B cell (primary cell): Measurements from ENCODE around the gene APOD. TPM values are rescaled to one million over a fixed set of nuclear protein-coding genes. Genes with fewer than 3 reads are reported as not detected.

Source experiments
- ATAC-seq: fragments of 200-7000 bp; cut with Tn5 transposase; one replicate; pipeline ENCODE4 v1.10.0; 2021; ENCODE audit warnings: low read depth, mild to moderate bottlenecking, moderate number of reproducible peaks, moderate library complexity
- CTCF ChIA-PET: fragments of 350-600 bp; sonication (Branson Sonifier 250); formaldehyde crosslinking; loops from one replicate; lab custom pipeline; 2021; ENCODE audit warnings: antibody characterized with exemption, inconsistent platforms; lab: Charles Lee
- POLR2A ChIA-PET: fragments of 350-600 bp; sonication (Branson Sonifier 250); formaldehyde crosslinking; loops from one replicate; lab custom pipeline; 2021; ENCODE audit warnings: antibody characterized with exemption; lab: Charles Lee
- DNase-seq: peaks from one replicate; pipeline ENCODE4 v3.0.0; 2013
- H2AFZ ChIP-seq: 2 replicates; pipeline ENCODE4 v1.6.1; 2012; ENCODE audit warnings: mild to moderate bottlenecking, low read depth, low read length; ENCODE audit not compliant: insufficient read depth, poor library complexity, severe bottlenecking
- H3K27ac ChIP-seq, 2 donors: 1 replicate in 1 of 2; 2 replicates in 1 of 2; pipeline ENCODE4 v1.5.1; 2012 to 2013; ENCODE audit warnings: low read length in 2 of 2, mild to moderate bottlenecking in 2 of 2, moderate library complexity in 1 of 2
- H3K27me3 ChIP-seq, 4 experiments: fragments of 200-600 bp in 1 of 4; sonication (generic) in 1 of 4; replicated peaks in 1 of 4; 1 replicate in 2 of 4; 2 replicates in 2 of 4; pipeline versions ENCODE4 v1.6.1 to v1.7.0; 2013 to 2016; ENCODE audit warnings: low read length in 3 of 4, mild to moderate bottlenecking in 2 of 4, mixed read lengths in 1 of 4, moderate library complexity in 1 of 4; ENCODE audit not compliant: insufficient read depth in 4 of 4, control insufficient read depth in 3 of 4; ENCODE audit errors: control extremely low read depth in 1 of 4
- H3K36me3 ChIP-seq, 2 experiments: replicated peaks in 1 of 2; 1 replicate in 1 of 2; 2 replicates in 1 of 2; pipeline versions ENCODE4 v1.6.1 to v1.7.1; 2013; ENCODE audit warnings: low read length in 1 of 2; ENCODE audit not compliant: insufficient read depth in 2 of 2, control insufficient read depth in 1 of 2; ENCODE audit errors: control extremely low read depth in 1 of 2, extremely low read depth in 1 of 2
- H3K4me1 ChIP-seq, 2 donors: fragments of 200-600 bp in 1 of 2; sonication (generic) in 1 of 2; 1 replicate in 1 of 2; 2 replicates in 1 of 2; pipeline versions ENCODE4 v1.5.1 to v1.6.1; 2013 to 2017; ENCODE audit warnings: low read length in 2 of 2; ENCODE audit not compliant: control insufficient read depth in 2 of 2, insufficient read depth in 2 of 2
- H3K4me2 ChIP-seq: replicated peaks from 2 replicates; pipeline ENCODE3; 2012; ENCODE audit warnings: mild to moderate bottlenecking, low read depth, low read length; ENCODE audit not compliant: poor library complexity, severe bottlenecking
- H3K4me3 ChIP-seq, 5 experiments: fragments of 200-600 bp in 1 of 5; sonication (generic) in 1 of 5; 1 replicate in 3 of 5; 2 replicates in 2 of 5; pipeline versions ENCODE4 v1.5.1 to v1.7.0; 2011 to 2016; ENCODE audit warnings: low read length in 4 of 5, mild to moderate bottlenecking in 4 of 5, low read depth in 2 of 5, control low read depth in 1 of 5, moderate library complexity in 1 of 5; ENCODE audit not compliant: insufficient read depth in 1 of 5; ENCODE audit errors: control extremely low read depth in 1 of 5, extremely low read depth in 1 of 5
- H3K79me2 ChIP-seq: fragments of 200-600 bp; sonication (generic); one replicate; pipeline ENCODE4 v1.6.0; 2016; ENCODE audit warnings: low read length; ENCODE audit not compliant: control insufficient read depth, insufficient read depth
- H3K9ac ChIP-seq: fragments of 200-600 bp; sonication (generic); 2 replicates; pipeline ENCODE4 v1.6.1; 2017; ENCODE audit warnings: mild to moderate bottlenecking, low read length, moderate library complexity
- H3K9me3 ChIP-seq, 3 donors: one replicate each; pipeline versions ENCODE4 v1.6.1 to v1.7.1; 2013; ENCODE audit warnings: low read length in 2 of 3; ENCODE audit not compliant: control insufficient read depth in 2 of 3, insufficient read depth in 1 of 3; ENCODE audit errors: control extremely low read depth in 1 of 3
- H4K20me1 ChIP-seq: 2 replicates; pipeline ENCODE4 v1.6.0; 2012; ENCODE audit warnings: mild to moderate bottlenecking, low read length; ENCODE audit not compliant: insufficient read depth, control insufficient read depth, poor library complexity, severe bottlenecking
- H3K27ac Mint-ChIP-seq: one replicate; pipeline ENCODE4 v1.8.0; 2021; ENCODE audit warnings: mixed read lengths
- H3K27me3 Mint-ChIP-seq: one replicate; pipeline ENCODE4 v1.8.0; 2021; ENCODE audit warnings: mixed read lengths
- H3K4me1 Mint-ChIP-seq: one replicate; pipeline ENCODE4 v1.8.0; 2021; ENCODE audit warnings: mixed read lengths
- H3K4me3 Mint-ChIP-seq: one replicate; pipeline ENCODE4 v1.8.0; 2021; ENCODE audit warnings: mixed read lengths
- H3K9me3 Mint-ChIP-seq: one replicate; pipeline ENCODE4 v1.8.0; 2022; ENCODE audit warnings: mixed read lengths; ENCODE audit not compliant: insufficient read depth
- CTCF ChIP-seq: fragments of 200-600 bp; IDR thresholded peaks from one replicate; pipeline ENCODE4 v1.8.0; 2022; ENCODE audit warnings: antibody characterized with exemption, mild to moderate bottlenecking
- EZH2 ChIP-seq: IDR thresholded peaks from 2 replicates; pipeline ENCODE4 v1.6.1; 2012; ENCODE audit warnings: borderline replicate concordance, low read depth, mild to moderate bottlenecking, moderate library complexity, low read length; ENCODE audit not compliant: insufficient read depth, poor library complexity, severe bottlenecking
- WGBS: methylation state at CpG from one replicate; pipeline ENCODE4 v1.1.5; 2013; ENCODE audit warnings: missing lambda C conversion rate; ENCODE audit not compliant: insufficient coverage; 5-methylcytosine and 5-hydroxymethylcytosine counted together
- intact Hi-C: fragments of 100-400 bp; cut with micrococcal nuclease; formaldehyde crosslinking; loops from one replicate; pipeline ENCODE4 v1.10.0; 2022
- polyA plus RNA-seq: library from polyadenylated mRNA; depleted of rRNA; stranded (reverse); fragments of >200 nt; gene quantifications from 2 replicates; pipeline ENCODE4 v1.2.3, GENCODE V29; 2012
- total RNA-seq, 2 donors: library from RNA; stranded (reverse); fragments of 120-200 nt in 1 of 2; gene quantifications; 1 replicate in 1 of 2; 2 replicates in 1 of 2; pipeline versions ENCODE4 v1.2.3 to v1.2.4, GENCODE V29; 2013 to 2022

The APOD gene
- total and polyA plus RNA-seq, 2 donors (not counting 1 experiment from before 2014, with no cell fraction given): 0.59 TPM; not detected in 1

- Histone ChIP-seq H2AFZ (no peak overlapping the region), H4K20me1 (no peaks in the 10 kb centered on the region), H3K27me3 (no peaks in the 10 kb centered on the region), H3K4me3 (no peak overlapping the region), H3K36me3 (no peaks in the 10 kb centered on the region), H3K27ac (no peak overlapping the region), H3K4me2 (no peak overlapping the region), H3K9me3 (no peaks in the 10 kb centered on the region), H3K79me2 (no peaks in the 10 kb centered on the region), H3K9ac (no peak overlapping the region), H3K4me1 (no peaks in the 10 kb centered on the region)
- no peak overlapping the region for H3K27ac Mint-ChIP-seq
- WGBS: 92% methylated on average over 3 of the region's 4 CpGs
- CTCF ChIA-PET: interaction anchor here (0.9 to 1.4 kb wide), 3 partner anchors 10 to 289 kb away, joined by 3 to 6 read pairs (median 3); partner anchors contain the start of gene XXYLT1
- peaks cover 7% of the 10 kb centered on the region for H3K4me1 Mint-ChIP-seq
- TF ChIP-seq CTCF (no peak), EZH2 (no peak)
- no peaks in the 10 kb centered on the region for H3K9me3 Mint-ChIP-seq
- ATAC-seq (no peak), DNase-seq (no peak)
- intact Hi-C loops: no loop called here
- no peak overlapping the region for H3K4me3 Mint-ChIP-seq
- H3K27me3 Mint-ChIP-seq: no peaks in the 10 kb centered on the region
- POLR2A ChIA-PET: no interaction called here
Observed at GRCh38 chr3:195559723-195560409, 23.9 kb downstream of the APOD start.

- CTCF ChIA-PET: interaction anchor here (0.5 to 2.0 kb wide), 5 partner anchors 8 to 294 kb away, joined by 3 to 6 read pairs (median 5); no protein-coding TSS in a partner anchor
- POLR2A ChIA-PET: no interaction called here
- Histone ChIP-seq H2AFZ (no peak overlapping the region), H3K9me3 (no peaks in the 10 kb centered on the region), H3K36me3 (no peaks in the 10 kb centered on the region), H3K27ac (no peak overlapping the region), H3K4me2 (no peak overlapping the region), H3K4me3 (no peak overlapping the region), H4K20me1 (no peaks in the 10 kb centered on the region), H3K9ac (no peak overlapping the region), H3K27me3 (no peaks in the 10 kb centered on the region), H3K4me1 (no peaks in the 10 kb centered on the region), H3K79me2 (no peaks in the 10 kb centered on the region)
- WGBS: 100% methylated on average over 2 of the region's 3 CpGs
- TF ChIP-seq CTCF: peak; percentile 33
- TF ChIP-seq EZH2: no peak
- H3K27me3 Mint-ChIP-seq: no peaks in the 10 kb centered on the region
- intact Hi-C loops: no loop called here
- peak; percentile 62 for ATAC-seq
- peak; percentile 64 for DNase-seq
- H3K4me1 Mint-ChIP-seq: peaks cover 7% of the 10 kb centered on the region
- no peak overlapping the region for H3K4me3 Mint-ChIP-seq
- H3K27ac Mint-ChIP-seq: peak overlapping the region; percentile 3
- H3K9me3 Mint-ChIP-seq: no peaks in the 10 kb centered on the region
Observed at GRCh38 chr3:195558602-195559001, 25.1 kb downstream of the APOD start.
